ENCODE results near the gene SLC16A10.

Gene SLC16A10

DNA sequence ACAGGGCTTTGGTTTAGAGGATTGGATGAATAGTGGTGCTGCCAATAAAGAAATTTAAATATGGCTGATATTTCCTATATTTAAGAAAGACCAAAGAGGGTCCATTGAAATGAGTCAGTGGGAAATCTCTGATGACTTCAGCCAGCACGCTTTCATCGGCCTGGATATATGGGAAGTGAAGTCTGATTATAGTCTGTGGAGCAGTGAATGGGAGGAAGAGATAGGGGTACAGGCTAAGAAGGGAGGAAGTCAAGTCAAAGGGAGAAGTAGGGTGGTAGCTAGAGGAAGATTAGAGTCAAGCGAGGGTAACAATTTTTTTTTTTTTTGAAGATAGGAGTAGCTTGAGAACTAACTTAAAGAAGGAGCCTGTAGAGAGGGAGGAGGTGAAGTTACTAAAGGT is 22.7 kb downstream of the SLC16A10 start:
- H3K27ac ChIP-seq = no peak overlapping the region
- TF ChIP-seq, protein P1, sequence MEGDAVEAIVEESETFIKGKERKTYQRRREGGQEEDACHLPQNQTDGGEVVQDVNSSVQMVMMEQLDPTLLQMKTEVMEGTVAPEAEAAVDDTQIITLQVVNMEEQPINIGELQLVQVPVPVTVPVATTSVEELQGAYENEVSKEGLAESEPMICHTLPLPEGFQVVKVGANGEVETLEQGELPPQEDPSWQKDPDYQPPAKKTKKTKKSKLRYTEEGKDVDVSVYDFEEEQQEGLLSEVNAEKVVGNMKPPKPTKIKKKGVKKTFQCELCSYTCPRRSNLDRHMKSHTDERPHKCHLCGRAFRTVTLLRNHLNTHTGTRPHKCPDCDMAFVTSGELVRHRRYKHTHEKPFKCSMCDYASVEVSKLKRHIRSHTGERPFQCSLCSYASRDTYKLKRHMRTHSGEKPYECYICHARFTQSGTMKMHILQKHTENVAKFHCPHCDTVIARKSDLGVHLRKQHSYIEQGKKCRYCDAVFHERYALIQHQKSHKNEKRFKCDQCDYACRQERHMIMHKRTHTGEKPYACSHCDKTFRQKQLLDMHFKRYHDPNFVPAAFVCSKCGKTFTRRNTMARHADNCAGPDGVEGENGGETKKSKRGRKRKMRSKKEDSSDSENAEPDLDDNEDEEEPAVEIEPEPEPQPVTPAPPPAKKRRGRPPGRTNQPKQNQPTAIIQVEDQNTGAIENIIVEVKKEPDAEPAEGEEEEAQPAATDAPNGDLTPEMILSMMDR (IDR thresholded peaks at IDR 0.05) = no peak
- no peak for TF ChIP-seq ZFX (IDR thresholded peaks at IDR 0.05; ENCODE audit: borderline replicate concordance)

DNA sequence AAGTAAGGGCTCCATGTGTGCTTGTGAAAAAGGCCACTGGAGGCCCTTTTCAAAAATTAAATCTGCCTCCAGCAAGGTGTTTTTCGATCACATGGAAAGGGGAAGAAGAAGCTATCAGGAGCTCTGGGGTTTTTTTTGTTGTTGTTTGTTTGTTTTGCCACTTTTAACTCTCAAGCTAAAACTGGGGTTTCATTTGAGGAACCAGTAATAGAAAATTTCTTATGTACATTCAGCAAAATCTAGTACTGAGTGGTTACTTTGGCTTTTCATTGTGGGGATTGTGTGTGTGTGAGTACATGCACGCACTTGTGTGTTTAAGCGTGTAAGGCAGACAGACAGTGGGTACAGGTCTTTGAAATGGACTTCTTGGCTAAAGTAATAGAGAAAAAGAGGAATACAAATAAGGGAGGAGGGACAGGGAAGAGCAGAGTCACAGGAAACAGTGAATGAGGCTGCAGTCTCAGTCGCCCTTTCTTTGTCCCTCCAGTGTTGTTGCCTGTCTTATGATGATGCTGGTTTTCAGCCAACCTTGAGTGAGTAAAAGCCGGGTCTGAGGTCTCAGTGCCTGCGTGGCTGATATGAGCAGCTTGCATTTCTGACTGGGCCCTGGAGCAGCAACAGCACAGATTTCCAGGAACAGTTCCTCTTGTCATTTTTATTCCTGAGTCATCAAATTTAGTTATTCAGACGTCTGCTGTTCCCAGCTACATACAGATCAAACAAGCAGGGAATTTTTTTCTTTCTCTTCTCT is 26.2 kb downstream of the SLC16A10 start:
- no peak for TF ChIP-seq ZFX (IDR thresholded peaks at IDR 0.05; ENCODE audit: borderline replicate concordance)
- TF ChIP-seq, protein P1 (IDR thresholded peaks at IDR 0.05) = no peak
- no peak overlapping the region for H3K27ac ChIP-seq

DNA sequence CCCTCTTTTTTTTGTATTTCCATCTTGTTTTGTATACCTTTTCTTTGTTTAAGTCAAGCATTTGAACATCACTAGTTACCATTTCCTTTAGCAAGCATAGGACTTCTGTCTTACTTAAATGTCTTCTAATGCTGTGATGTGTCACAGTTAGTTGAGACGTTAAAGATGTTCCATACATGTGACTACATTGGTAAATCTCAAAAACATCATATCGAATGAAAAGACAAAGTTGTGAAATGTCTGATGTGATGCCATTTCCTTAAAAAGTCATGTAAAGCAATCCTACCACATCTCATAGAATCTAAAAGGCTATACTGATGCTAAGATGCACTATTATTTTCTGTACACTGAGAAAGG is 26.8 kb downstream of the SLC16A10 start:
- H3K27ac ChIP-seq = no peak overlapping the region
- no peak for TF ChIP-seq ZFX (IDR thresholded peaks at IDR 0.05; ENCODE audit: borderline replicate concordance)
- TF ChIP-seq, protein P1 (IDR thresholded peaks at IDR 0.05) = no peak

DNA sequence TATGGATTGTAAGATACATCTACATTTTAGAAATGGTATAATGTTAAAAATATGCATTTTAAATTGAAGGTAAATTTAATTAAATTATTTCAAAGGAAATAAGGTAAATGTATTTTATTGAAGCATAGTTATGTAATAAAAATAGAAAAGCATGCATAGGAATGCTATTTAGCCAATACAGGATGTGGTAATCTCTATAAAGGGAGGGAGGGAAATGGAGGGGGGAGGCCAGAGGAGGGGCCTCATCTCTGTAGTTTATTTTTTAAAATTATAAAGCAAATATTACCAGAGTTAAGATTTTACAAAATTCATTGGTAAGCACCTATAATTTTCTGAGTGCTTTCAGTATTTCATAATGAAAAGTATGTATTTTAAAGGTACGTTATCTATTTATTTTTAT is 27.2 kb downstream of the SLC16A10 start:
- no peak overlapping the region for H3K27ac ChIP-seq
- TF ChIP-seq, protein P1 (IDR thresholded peaks at IDR 0.05) = no peak
- no peak for TF ChIP-seq ZFX (IDR thresholded peaks at IDR 0.05; ENCODE audit: borderline replicate concordance)

DNA sequence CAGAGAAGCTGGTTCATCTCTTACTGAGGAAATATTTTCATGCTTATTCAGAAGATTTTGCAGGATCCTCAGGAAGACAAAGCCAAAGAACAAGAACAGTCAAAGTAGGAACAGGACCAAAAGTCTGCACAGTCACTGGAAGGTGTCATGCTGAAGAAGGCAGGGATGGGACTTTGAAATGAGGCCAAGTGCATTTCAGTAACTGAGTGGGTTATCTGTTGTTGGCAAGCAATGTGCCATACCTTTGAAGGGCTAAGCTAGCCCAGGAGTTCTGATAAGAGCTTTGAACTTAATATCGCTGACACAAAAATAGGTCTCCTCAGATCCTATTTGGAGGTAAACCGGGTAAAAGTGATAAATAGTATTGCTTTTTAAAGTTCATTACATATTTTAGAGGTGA is 31.5 kb downstream of the SLC16A10 start:
- TF ChIP-seq ZFX (IDR thresholded peaks at IDR 0.05; ENCODE audit: borderline replicate concordance) = no peak
- TF ChIP-seq, protein P1 (IDR thresholded peaks at IDR 0.05) = no peak

DNA sequence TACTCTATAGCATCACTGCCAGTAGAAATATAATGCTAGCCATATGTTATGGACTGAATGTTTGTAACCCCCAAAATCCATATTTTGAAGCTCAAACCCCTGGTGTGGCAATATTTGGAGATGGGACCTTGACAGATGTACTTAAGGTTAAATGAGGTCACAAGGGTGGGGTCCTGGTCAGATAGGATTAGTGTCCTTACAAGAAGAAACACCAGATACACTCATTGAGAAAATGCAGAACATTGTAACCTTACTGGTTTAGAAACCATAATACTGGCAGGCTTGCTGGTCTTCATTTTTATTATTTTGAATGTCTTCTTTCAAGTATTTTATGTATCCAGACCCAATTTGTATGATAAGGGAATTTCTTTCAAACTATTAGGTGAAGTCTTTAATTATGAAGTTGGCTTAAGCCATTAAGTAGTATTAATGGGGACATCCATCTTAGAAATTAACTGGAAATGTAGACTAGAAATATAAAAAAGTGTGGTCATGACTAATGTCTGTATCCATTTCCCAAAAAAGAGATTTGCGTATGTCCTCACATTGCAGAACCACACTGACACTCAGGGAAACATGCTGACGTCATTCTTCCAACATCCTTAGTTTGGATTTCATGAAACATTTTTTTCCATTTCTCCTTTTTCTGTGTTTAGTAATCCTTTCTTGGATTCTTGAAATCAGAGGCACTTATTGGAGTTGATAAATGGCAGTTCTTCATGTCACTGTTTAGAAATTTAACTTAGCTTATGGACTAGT is 32.4 kb downstream of the SLC16A10 start:
- TF ChIP-seq, protein P1 (IDR thresholded peaks at IDR 0.05) = no peak
- no peak for TF ChIP-seq ZFX (IDR thresholded peaks at IDR 0.05; ENCODE audit: borderline replicate concordance)
- H3K27ac ChIP-seq = no peak overlapping the region

More for the DNA sequence above, 31.5 kb downstream of the SLC16A10 start:
- no peak overlapping the region for H3K27ac ChIP-seq

DNA sequence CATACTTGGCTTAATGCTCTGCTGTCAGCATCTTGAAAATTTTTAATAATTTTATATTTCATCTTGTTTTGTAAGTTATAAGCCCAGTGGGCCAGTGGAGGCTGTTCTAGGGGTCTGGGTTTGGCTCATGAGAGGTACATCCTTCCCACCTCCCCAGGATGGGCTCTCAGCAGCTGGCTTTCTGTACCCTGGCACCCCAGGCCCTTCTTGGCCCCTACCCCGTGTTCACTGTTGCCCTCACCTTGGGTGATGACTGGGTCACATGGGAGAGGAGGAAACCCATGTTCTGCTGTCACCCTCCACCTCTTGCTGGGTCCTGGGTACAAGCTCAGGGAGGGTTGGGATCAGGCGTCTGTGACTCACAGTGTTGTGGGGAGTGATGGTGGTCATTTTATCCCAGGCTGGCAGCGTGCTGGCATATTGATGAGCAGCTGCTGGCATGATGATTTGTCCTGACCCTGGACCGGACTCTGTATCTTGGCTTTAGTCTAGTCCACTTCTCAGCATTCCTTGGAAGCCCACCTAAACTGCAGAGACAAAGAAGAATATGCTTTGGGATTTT is 34.6 kb downstream of the SLC16A10 start:
- no peak overlapping the region for H3K27ac ChIP-seq
- TF ChIP-seq, protein P1 (IDR thresholded peaks at IDR 0.05) = no peak
